ENCODE data around the gene ITGA2B.
"Not testable (repeated sequence)": the region's sequence is repeated elsewhere in the genome, so short reads cannot be mapped to it uniquely, and the experiment has no call there.

ITGA2B gene

GRCh38 chr17:44368391-44369243 lies 20.8 kb downstream of the ITGA2B start:
- DNase-seq, result not testable (repeated sequence)

GRCh38 chr17:44367231-44367979 lies 22.0 kb downstream of the ITGA2B start:
- DNase-seq, result no peak

GRCh38 chr17:44365051-44365450 lies 24.4 kb downstream of the ITGA2B start:
- DNase-seq, result not testable (repeated sequence)

GRCh38 chr17:44363613-44364159 lies 25.8 kb downstream of the ITGA2B start, which contains the start of gene FAM171A2:
Gene FAM171A2 (minus strand): TSS chr17:44363853. CDS start chr17:44363714, 139 bp downstream.
- peak; percentile 71 for DNase-seq

GRCh38 chr17:44362949-44363612 lies 26.4 kb downstream of the ITGA2B start:
- DNase-seq, result peak; percentile 24

GRCh38 chr17:44362459-44362948 lies 26.9 kb downstream of the ITGA2B start:
- DNase-seq, result no peak

- no peak for DNase-seq
Measured at GRCh38 chr17:44361292-44362260, 27.9 kb downstream of the ITGA2B start.

GRCh38 chr17:44360826-44361225 lies 28.6 kb downstream of the ITGA2B start:
- no peak for DNase-seq

- no peak for DNase-seq
Measured at GRCh38 chr17:44360144-44360533, 29.3 kb downstream of the ITGA2B start.

- no peak for DNase-seq
Measured at GRCh38 chr17:44359458-44360143, 29.8 kb downstream of the ITGA2B start.

GRCh38 chr17:44359006-44359405 lies 30.4 kb downstream of the ITGA2B start:
- DNase-seq, result no peak

- DNase-seq, result no peak
Measured at GRCh38 chr17:44358066-44358465, 31.4 kb downstream of the ITGA2B start.

GRCh38 chr17:44356241-44356640 lies 33.2 kb downstream of the ITGA2B start:
- DNase-seq, result no peak

GRCh38 chr17:44355642-44356099 lies 33.8 kb downstream of the ITGA2B start:
- DNase-seq, result no peak

GRCh38 chr17:44354582-44355561 lies 34.6 kb downstream of the ITGA2B start:
- peak; percentile 70 for DNase-seq

- peak; percentile 27 for DNase-seq
Measured at GRCh38 chr17:44353672-44354331, 35.6 kb downstream of the ITGA2B start.

- no peak for DNase-seq
Measured at GRCh38 chr17:44352828-44353671, 36.4 kb downstream of the ITGA2B start.
